ENCODE results near the gene MBD2. TPM values are rescaled to one million over a fixed set of nuclear protein-coding genes. Genes with fewer than 3 reads are reported as not detected.
"Not testable (repeated sequence)": the region's sequence is repeated elsewhere in the genome, so short reads cannot be mapped to it uniquely, and the experiment has no call there.

Gene MBD2
- total RNA-seq, 3 donors from 2014 or later = 83.3 to 108 (median 106) TPM

GRCh38 chr18:54261894-54262293 is 37.4 kb upstream of the MBD2 start:
- no peaks in the 10 kb centered on the region for H3K9me3 ChIP-seq
- intact Hi-C loops (cut with DNase I, micrococcal nuclease) = no loop called here
- no peak for TF ChIP-seq CTCF (IDR thresholded peaks at IDR 0.05)
- no peaks in the 10 kb centered on the region for H3K36me3 ChIP-seq (ENCODE audit: low read depth)
- H3K4me3 ChIP-seq = no peak overlapping the region
- H3K4me1 ChIP-seq (ENCODE audit: low read depth) = no peaks in the 10 kb centered on the region
- DNase-seq = no peak
- ATAC-seq = peak; percentile 65

DNA sequence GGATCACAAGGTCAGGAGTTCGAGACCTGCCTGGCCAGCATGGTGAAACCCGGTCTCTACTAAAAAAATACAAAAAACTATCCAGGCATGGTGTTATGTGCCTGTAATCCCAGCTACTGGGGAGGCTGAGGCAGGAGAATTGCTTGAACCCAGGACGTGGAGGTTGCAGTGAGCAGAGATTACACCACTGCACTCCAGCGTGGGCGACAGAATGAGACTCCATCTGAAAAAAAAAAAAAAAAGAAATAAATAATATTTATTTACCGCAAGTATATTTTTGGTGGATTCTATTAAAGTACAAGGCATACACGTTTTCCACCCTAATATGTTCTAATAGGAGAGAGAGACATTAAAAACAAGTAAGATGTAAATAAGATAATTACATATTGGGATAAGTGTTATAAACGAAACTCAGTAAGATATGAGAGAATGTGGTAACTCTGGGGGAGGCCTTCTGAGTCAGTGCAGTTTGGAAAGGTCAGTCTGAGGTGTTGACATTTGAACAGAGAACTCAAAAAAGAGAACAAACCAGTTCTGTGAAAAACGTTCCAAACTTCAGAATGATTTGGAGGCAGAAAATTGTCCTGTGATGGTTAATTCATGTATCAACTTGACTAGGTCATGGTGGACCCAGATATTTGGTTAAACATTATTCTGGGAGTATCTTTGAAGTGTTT is 36.1 kb upstream of the MBD2 start:
- no peak for TF ChIP-seq CTCF (IDR thresholded peaks at IDR 0.05)
- Histone ChIP-seq H3K4me1 (ENCODE audit: low read depth) (no peaks in the 10 kb centered on the region), H3K36me3 (ENCODE audit: low read depth) (no peaks in the 10 kb centered on the region), H3K9me3 (no peaks in the 10 kb centered on the region), H3K4me3 (no peak overlapping the region)
- ATAC-seq (peak; percentile 33), DNase-seq (no peak)
- intact Hi-C loops (cut with DNase I, micrococcal nuclease) = no loop called here

GRCh38 chr18:54257818-54258217 is 33.3 kb upstream of the MBD2 start:
- H3K36me3 ChIP-seq (ENCODE audit: low read depth); H3K4me1 ChIP-seq (ENCODE audit: low read depth); H3K9me3 ChIP-seq; intact Hi-C loops (cut with DNase I, micrococcal nuclease); H3K4me3 ChIP-seq; ATAC-seq; DNase-seq: not testable (repeated sequence)

DNA sequence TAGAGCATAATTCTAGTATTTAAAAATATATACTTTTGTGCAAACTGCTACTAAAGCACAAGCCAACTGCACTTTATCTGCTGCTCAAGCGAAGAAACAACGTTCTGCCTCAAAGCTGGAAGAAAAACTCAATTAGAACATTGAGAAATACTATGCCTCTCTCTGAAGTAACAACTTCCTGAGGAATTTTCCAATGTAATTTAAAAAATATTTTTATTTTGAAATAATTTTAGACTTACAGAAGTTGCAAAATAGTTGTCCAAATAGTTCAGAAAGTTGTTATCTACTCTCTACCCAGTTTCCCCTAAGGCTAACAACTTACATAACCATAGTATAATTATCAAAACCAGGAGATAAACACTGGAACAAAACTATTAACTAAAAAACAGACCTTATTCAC is 32.5 kb upstream of the MBD2 start:
- no peak overlapping the region for H3K4me3 ChIP-seq
- intact Hi-C loops (cut with DNase I, micrococcal nuclease) = no loop called here
- peaks cover 7% of the 10 kb centered on the region for H3K4me1 ChIP-seq (ENCODE audit: low read depth)
- DNase-seq (no peak), ATAC-seq (no peak)
- H3K9me3 ChIP-seq = no peaks in the 10 kb centered on the region
- TF ChIP-seq CTCF (IDR thresholded peaks at IDR 0.05) = no peak
- H3K36me3 ChIP-seq (ENCODE audit: low read depth) = no peaks in the 10 kb centered on the region

GRCh38 chr18:54255141-54255540 is 30.7 kb upstream of the MBD2 start:
- H3K9me3 ChIP-seq = no peaks in the 10 kb centered on the region
- intact Hi-C loops (cut with DNase I, micrococcal nuclease) = no loop called here
- H3K36me3 ChIP-seq (ENCODE audit: low read depth) = no peaks in the 10 kb centered on the region
- ATAC-seq (no peak), DNase-seq (no peak)
- H3K4me3 ChIP-seq = no peak overlapping the region
- no peak for TF ChIP-seq CTCF (IDR thresholded peaks at IDR 0.05)
- H3K4me1 ChIP-seq (ENCODE audit: low read depth) = peaks cover 7% of the 10 kb centered on the region

DNA sequence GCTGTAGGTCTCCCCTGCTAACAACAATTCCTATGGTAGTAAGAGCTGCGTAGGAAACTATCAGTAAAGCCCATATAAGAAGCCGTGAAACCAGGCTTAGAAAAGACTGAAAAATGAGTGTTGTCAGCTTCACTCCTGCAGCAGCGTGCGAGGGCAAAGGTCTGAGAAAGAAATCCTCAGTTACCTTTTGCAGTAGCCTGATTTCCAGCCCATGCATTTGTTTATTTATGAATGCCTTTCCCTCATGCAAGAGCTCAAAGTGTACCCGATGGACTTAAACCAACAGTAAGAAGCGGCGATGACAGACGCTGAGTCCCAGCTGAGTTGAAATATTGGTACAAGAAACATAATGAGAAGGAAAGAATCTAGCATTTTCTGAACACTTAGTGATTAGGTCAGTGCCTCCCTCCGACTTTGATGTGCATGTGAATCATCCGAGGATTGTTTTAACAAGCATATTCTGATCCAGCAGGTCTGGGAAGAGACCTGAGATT is 29.8 kb upstream of the MBD2 start:
- H3K4me1 ChIP-seq (ENCODE audit: low read depth) = peaks cover 7% of the 10 kb centered on the region
- TF ChIP-seq CTCF (IDR thresholded peaks at IDR 0.05) = no peak
- ATAC-seq = peak; percentile 69
- no peak overlapping the region for H3K4me3 ChIP-seq
- H3K9me3 ChIP-seq = no peaks in the 10 kb centered on the region
- intact Hi-C loops (cut with DNase I, micrococcal nuclease) = no loop called here
- peak in 1 of 3 donors; percentile 25 for DNase-seq
- H3K36me3 ChIP-seq (ENCODE audit: low read depth) = no peaks in the 10 kb centered on the region
